GM21786 (cell line): Measurements from ENCODE around the gene ARHGAP22.

Source experiments
- ATAC-seq: cut with Tn5 transposase; IDR thresholded peaks from one replicate; pipeline ENCODE4 v1.9.1; 2021; ENCODE audit not compliant: unreplicated experiment

ARHGAP22 gene

GRCh38 chr10:48485711-48486110 lies 119.2 kb downstream of the ARHGAP22 start:
- no peak for ATAC-seq

DNA sequence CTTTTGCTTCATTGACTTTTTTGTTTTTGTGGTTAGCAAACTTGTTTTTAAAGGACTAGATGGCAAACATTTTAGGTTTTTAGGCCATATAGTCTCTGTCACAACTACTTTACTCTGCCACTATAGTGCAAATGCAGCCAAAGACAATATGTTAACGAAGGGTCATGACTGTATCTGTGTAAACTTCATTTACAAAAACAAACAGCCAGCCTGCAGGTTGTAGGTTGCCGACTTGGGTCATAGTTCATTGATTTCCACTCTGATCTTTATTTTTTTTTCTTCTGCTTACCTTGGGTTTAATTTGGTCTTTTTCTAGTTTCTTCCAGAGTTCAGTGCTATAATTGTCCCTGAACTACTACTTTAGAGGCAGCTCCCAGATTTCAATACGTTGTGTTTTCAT lies 120.0 kb downstream of the ARHGAP22 start:
- ATAC-seq = no peak

DNA sequence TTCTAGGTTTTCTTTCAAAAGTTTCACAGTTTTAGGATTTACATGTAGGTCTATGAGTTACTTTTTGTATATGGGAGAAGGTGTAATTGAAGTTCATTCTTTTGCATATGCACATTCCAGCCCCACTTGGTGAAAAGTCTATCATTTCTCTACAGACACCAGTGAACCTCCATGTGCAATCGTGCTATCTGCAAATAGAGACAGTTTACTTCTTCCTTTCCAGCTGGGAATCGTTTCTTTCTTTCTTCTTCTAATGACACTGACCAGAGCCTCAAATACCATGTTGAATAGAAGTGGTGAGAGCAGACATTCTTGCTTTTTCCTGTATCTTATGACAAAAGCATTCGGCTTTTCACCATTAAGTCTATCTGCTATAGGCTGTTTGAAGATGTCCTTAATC lies 122.7 kb downstream of the ARHGAP22 start:
- no peak for ATAC-seq

GRCh38 chr10:48481385-48481784 lies 123.5 kb downstream of the ARHGAP22 start:
- no peak for ATAC-seq

DNA sequence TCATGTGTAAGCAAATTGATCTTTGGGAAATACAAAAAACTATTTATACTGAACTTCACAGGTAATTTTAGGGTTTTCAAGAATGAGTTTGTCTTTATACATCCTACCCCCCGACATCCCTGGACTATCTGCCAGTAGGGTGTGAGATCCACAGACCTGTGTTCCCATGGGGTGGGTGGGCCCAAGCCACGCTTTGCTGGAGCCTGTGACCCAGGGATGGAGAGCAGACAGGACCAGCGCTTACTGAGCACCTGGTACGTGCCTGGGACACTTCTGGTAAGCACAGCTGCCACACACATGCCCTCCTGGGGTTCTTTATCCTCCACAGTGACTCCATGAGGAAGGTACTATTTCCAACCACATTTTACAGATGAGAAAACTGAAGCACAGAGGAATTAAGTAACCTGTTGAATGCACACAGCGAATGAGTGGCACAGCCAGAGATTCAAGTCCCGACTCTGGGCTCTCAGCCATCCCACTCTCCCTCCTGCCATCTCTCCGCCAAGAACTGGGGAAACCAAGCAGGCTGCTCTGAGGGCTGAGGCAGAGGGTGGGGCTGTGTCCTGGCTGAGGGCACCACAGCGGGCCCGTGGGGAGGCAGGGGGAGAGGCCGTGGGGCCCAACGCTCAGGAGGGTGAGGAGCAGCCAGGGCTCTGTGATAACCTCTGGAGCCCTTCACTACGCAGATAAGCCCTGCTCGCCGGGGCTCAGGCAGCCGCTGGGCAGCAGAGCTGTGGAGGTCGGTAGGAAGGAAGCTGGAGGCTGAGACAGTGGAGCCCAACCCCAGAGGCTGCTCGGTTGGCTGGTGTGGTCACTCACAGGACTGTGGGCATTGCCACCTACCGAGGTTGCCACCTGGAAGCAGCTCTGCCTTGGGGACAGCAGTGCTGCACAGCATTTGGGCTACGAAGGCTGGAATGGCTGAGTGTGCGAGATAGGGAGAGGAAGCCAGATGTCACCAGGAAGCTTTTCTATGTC lies 124.2 kb downstream of the ARHGAP22 start:
- ATAC-seq = no peak

DNA sequence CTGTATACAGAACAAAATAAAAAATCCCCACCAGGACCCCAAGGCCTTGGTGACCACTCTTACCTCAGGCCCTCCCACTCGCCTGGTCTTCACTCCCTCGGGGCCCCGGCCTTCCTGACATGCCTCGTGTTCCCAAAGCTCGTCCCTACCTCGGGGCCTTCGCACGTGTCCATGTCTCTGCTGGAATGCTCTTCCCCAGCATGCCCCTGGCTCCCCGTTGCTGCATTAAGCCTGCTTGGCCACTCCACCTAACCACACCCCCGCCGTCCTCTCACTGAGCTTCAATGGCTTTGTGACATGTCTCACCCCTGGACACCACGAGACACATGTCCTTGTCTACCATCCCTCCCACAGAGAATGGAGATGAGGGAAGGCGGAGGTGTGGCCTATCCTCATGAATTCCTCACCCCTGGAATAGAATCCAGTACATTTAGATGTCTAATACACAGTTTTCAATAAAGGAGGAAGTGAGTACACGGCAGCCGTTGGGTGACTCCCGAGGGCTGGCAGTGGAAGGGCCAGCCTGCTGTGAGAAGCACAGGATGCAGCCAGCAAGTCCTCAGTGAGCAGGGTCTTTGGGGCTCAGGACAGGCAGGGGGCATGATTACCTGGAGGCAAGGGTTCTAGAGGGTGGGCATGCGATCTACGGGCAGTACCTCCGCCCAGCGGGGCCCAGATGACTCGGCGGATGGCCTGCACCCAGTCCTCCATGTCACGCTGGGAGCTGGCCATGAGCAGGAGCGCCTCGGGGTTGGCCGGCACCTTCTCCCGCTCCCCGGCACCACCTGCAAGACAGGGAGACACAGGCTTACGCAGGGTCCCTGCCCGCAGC lies 125.7 kb downstream of the ARHGAP22 start:
- no peak for ATAC-seq

GRCh38 chr10:48478469-48478868 lies 126.4 kb downstream of the ARHGAP22 start:
- ATAC-seq = no peak

- no peak for ATAC-seq
Observed at GRCh38 chr10:48477616-48478015, 127.3 kb downstream of the ARHGAP22 start.

DNA sequence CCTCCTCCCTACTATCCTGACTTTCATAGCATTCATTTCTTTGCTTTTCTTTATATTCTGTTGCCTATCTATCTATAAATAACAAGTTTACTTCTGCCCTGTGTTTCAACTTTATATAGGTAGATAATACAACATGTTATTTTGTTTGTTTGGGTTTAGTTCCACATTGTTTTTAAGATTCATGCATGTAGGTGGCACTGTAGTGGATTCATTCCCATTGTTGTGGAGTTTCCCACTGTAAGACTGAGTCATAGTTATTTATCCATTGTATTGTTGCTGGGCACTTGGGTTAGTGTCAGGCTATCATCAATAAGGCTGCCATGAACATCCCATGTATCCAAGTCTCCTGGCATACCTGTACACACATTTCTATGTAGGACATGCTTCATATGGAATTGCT lies 127.7 kb downstream of the ARHGAP22 start:
- ATAC-seq = no peak

DNA sequence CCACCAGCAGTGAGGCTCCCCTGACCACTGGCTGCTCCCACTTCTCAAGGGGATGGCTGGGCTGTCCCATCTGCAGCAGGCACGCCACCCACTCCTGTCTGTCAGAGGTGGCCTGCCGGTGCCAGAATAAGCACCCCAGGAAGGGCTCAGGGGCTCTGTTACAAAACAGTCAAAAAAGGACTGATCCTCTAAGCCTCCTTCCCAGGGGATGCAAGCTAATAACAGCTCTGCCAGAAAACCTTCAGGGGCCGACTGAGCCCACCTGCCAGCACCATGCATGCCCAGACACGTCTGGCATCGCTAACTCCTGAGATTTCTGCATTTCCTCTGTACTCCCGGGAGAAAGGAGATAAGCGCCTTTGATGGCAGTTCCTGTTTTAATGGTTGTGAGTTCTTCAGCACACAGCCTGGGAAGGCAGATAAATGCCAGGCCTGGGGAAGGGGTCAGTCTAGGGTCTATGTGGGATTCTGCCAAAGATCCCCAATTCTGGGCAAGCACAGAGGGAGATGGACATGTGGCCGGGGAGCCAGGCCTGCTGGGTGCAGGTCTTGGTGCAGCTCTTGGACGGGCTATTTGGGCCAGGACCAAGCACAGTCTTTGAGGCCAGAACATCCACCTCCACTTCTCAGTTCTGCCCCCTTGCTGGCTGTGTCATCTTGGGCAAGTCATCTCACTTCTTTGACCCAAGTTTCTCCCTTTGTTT lies 128.4 kb downstream of the ARHGAP22 start:
- ATAC-seq = no peak

DNA sequence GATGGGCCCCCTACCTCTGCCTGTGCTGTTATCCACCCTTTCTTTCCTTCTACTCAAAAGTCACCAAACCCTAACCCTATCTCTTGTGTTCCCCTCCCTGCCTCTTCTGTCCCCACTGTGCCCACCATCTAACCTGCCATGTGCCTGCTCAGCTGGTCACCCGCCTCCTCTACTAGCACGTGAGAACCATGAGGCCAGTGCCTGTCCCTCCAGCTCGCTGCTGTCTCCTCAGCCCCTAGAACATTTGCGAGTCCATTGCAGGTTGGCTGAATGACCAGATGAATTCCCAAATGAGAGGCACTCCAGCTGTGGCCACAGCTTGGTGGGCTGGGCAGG lies 129.0 kb downstream of the ARHGAP22 start:
- ATAC-seq = no peak

GRCh38 chr10:48474765-48475365 lies 130.0 kb downstream of the ARHGAP22 start:
- ATAC-seq = no peak

GRCh38 chr10:48473704-48474103 lies 131.2 kb downstream of the ARHGAP22 start:
- ATAC-seq = no peak

- no peak for ATAC-seq
Observed at GRCh38 chr10:48472501-48473069, 132.3 kb downstream of the ARHGAP22 start.

DNA sequence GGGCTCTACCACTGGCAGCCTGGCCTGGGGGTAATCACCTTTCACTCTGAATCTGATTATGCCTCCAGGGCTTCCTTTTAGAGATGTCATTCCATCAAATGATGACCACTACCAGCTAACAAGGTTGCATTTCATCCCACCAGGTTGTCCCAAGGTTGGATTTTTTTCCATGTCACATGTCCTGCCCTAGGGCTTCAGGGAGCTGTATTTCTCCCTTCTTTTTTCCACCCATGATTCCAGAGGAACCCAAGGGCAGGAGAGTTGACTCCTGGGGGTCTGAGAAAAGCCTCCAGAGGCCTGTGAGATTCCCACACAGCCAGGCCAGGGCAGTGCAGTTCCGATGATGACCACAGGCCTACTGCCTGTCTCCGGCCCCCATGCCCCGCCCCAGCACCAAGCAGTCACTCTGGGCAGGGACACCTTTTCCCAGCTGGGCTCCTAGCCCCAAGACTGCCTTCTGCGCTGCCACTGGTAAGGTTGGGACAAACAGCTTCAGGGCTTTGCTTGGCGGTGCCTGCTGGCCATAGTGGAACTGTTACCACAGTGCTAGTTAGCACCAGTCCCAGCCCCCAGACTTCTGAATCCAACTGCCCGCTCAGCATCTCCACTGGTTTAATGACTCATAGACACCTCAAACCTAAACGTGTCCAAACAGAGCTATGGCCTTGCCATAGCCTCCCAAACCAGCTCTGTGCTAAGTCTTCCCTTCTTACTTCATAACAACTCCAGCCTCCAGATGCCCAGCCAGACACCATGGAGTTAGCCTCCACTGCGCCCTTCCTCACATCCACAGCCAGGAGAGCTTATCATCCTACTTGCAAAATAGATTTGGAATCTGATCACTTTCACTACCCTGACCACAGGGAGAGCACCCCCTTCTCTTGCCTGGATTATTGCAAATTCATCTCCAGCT lies 133.7 kb downstream of the ARHGAP22 start:
- ATAC-seq = no peak

DNA sequence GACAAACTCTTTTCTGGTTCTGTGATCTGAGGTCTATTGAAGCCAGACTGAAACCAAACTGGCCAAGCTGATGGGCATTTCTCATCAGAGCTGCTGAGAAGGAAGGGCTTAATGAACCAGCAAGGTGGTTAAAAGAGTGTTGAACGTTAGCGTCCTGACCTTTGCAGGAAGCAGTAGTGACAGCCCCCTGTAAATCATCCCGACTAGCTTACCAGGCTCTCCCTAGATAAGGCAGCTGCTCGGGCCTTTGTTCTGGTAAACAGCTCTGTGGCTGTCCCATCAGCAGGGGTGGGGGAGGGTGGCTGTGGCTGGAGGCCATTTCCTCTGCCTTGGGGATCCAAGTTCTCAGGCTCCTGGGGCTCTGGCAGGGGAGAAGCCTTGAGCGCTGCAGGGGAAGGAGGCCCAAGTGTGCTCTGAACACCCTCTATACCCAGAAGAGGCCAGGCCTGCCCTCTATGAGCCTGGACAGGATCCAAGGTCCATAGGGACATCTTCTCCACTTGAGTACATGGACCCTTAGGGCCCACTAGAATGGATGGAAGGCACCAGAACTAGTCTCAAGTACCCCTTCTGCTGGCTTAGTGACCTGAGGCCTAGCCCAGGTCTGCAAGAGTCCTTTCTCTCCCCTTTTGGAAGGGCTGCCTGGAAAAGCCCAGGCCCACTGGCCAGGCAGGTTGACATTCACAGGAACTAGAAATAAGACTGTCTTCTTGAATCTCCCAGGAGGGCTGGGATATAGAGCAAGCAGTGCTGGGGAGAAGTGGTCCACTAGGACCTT lies 134.6 kb downstream of the ARHGAP22 start:
- ATAC-seq = no peak

- ATAC-seq = no peak
Observed at GRCh38 chr10:48469516-48470020, 135.3 kb downstream of the ARHGAP22 start.

DNA sequence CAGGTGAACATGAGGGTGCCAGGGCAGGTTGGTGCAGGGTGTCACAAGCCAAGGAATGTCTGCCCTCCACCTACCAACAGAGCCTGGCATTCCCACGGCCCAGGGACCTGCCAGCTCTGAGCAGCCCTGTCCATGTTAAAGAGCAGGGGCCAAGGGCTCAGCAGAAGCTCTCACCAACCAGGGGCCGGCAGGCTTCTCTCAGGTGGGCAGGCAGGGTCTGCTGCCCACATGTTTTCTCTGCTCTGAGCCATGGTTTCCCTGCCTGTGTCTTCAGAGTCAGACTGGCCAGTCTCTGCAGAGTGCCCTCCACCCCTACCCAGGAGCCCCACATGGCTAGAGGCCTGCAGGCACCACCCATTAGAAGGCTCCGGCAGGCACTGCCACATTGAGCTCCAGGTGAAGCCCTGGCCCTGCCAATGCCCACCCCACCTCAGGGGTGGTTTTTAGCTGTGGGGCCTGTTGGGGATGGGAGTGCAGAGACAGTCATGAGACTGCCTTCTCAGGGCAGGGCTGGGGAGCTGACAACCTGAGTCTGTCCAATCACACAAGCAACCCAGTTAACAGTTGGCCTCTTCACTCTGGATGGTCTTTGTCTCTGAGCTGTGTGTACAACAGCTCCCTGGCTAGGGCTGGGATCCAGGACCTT lies 135.9 kb downstream of the ARHGAP22 start:
- ATAC-seq = no peak
